ENCODE data around the gene ST6GALNAC4.

DNA sequence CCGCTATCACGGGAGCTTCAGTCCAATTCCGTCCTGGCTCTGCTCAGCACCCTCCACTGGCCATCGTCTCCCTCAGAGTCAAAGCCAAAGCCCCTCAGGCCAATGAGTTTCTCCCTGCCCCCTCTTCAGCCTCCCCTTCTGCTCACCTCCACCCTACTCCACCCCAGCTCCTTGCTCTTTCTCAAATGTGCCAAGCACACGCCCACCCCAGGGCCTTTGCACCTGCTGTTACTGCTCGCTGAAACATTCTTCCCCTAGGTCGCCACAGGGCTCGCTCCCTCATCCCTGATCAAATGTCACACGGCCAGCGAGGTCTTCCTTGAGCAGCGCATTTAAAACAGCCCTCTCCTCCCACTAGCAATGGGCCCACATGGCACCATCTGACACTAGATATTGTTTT lies 56.1 kb downstream of the ST6GALNAC4 start:
- no peak for TF ChIP-seq EZH2 (IDR thresholded peaks at IDR 0.05)
- TF ChIP-seq POLR2AphosphoS5 (IDR thresholded peaks at IDR 0.05; ENCODE audit: borderline replicate concordance, low read depth, low read length): no peak

All from SK-N-MC (cell line).